HG02840 (cell line): ENCODE measurements around the gene TGFBR3.

Source experiments
- ATAC-seq: cut with Tn5 transposase; IDR thresholded peaks from one replicate; pipeline ENCODE4 v1.9.1; 2021; ENCODE audit warnings: mild to moderate bottlenecking, moderate library complexity, moderate number of reproducible peaks; ENCODE audit not compliant: unreplicated experiment, low FRiP score

TGFBR3 gene

GRCh38 chr1:91884459-91885212, 1.3 kb downstream of the TGFBR3 start:
- ATAC-seq = no peak

GRCh38 chr1:91883470-91883869, 2.5 kb downstream of the TGFBR3 start:
- no peak for ATAC-seq

- no peak for ATAC-seq
Observed at GRCh38 chr1:91881280-91881679, 4.7 kb downstream of the TGFBR3 start.

- no peak for ATAC-seq
Observed at GRCh38 chr1:91879733-91880132, 6.2 kb downstream of the TGFBR3 start.

GRCh38 chr1:91877574-91878208, 8.3 kb downstream of the TGFBR3 start:
- no peak for ATAC-seq

- no peak for ATAC-seq
Observed at GRCh38 chr1:91876781-91877573, 9.0 kb downstream of the TGFBR3 start.

GRCh38 chr1:91876040-91876470, 9.9 kb downstream of the TGFBR3 start:
- ATAC-seq = peak; percentile 79

GRCh38 chr1:91874167-91874566, 11.8 kb downstream of the TGFBR3 start:
- ATAC-seq = no peak

- ATAC-seq = no peak
Observed at GRCh38 chr1:91872559-91873081, 13.3 kb downstream of the TGFBR3 start.

- no peak for ATAC-seq
Observed at GRCh38 chr1:91872000-91872399, 14.0 kb downstream of the TGFBR3 start.

GRCh38 chr1:91870322-91870721, 15.6 kb downstream of the TGFBR3 start:
- no peak for ATAC-seq

- ATAC-seq = no peak
Observed at GRCh38 chr1:91866425-91866824, 19.5 kb downstream of the TGFBR3 start.

GRCh38 chr1:91864017-91864700, 21.8 kb downstream of the TGFBR3 start:
- no peak for ATAC-seq

- ATAC-seq = no peak
Observed at GRCh38 chr1:91863498-91863897, 22.5 kb downstream of the TGFBR3 start.

- no peak for ATAC-seq
Observed at GRCh38 chr1:91862120-91862519, 23.8 kb downstream of the TGFBR3 start.

- no peak for ATAC-seq
Observed at GRCh38 chr1:91857557-91858239, 28.3 kb downstream of the TGFBR3 start.

GRCh38 chr1:91856996-91857395, 29.0 kb downstream of the TGFBR3 start:
- ATAC-seq = no peak

GRCh38 chr1:91854852-91855534, 31.0 kb downstream of the TGFBR3 start:
- no peak for ATAC-seq

GRCh38 chr1:91853397-91853796, 32.6 kb downstream of the TGFBR3 start:
- no peak for ATAC-seq
